Activated effector memory CD4-positive, alpha-beta T cell treated with anti-CD3 and anti-CD28 coated beads, Interleukin-2, amount 50 U/mL, for 16 hours (primary cell): Measurements from ENCODE around the gene SEC14L5.

Experiments
- DNase-seq: peaks from one replicate; pipeline ENCODE4 v3.0.0-alpha.2; 2020

Gene SEC14L5

DNA sequence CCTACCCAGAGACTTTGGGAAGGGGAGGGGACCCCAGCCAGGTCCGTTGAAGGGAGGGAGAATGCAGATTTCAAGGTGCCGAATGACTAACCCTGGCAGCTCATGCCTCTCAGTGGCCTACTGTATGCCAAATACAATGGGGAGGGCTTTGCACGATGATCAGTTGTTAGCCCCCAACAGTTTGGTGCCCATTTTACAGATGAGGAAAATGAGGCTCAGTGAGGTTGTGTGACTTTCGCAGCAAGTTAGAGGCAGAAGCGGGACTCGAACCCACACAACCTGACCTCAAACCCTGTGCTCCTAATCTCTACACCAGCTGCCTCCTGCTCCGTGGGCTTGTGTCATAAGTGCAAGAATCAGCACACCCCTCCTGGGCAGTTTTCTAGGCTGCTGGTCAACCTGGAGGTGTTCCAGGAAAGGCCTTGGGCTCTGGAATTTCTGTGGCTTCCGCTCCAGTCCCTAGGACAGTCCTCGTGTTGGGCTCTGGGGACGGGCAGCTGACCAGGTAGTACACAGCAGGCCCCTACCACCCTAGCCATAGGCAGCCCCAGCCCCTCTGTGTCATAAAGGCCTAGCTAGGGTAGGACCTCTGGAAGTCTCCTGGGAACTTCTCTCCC lies 87.5 kb downstream of the SEC14L5 start:
- DNase-seq = no peak

GRCh38 chr16:5046914-5047313 lies 88.8 kb downstream of the SEC14L5 start:
- no peak for DNase-seq

DNA sequence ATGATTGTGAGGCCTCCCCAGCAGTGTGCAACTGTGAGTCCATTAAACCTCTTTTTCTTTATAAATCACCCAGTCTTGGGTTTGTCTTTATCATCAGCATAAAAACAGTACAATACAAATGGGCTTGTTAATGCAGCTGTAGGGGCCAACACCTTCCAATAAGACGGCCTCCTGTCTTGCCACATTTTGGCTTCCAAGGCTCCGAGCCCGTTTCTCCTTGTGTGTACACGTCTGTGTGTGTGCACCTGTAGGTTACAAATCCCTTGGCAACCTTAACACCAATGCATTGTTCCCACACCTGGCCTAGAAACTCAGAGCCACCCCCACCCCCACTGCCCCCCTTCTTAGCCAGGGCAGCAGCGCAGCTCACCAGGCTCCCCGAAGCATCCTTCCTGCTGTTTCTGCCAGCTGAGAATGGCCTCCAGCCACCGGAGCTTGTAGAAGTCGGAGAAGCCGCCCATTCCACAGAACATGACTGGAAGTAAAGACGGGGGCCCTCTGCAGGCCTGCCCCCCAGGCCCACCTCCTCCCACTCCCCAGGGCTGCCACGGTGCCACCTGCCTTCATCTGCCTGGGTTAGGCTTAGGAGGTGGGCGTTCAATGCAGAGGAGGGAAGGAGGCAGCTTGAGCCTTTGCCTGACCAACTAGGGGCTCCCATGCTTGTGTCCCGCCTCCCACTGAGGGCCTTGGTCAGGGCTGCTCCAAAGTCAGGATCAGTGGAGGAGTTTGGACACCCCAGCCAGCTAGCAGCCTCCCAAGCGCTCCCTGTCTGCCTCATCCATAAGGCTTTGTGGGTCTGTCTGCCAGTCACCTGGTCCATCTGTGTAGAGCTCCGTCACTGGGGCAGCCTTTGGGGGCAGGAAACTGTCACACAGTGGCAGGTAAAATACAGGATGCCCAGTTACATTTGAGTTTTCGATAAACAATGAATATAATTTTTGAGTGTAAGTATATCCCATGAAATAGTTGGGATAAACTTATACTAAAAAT lies 97.0 kb downstream of the SEC14L5 start:
- DNase-seq = no peak

DNA sequence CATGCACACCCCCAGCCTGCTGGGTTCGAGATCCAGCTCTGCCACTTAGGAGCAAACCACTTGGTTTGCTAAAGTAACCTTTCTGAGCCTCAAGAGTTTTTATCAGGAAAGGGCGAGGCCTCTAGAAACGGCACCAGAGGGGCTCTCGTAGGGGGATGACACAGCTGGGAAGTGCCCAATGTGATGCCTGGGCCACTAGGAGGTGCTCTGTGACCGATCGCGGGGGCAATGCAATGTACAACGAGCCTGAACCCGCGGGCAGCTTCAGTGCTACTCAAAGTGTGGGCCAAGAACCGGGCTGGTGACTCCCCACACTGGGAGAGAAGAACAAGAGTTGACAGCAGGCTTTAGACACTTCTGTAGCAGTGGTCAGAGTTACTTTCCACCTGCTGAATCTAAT lies 98.2 kb downstream of the SEC14L5 start:
- peak; percentile 74 for DNase-seq

- DNase-seq = no peak
These were observed 100.3 kb downstream of the SEC14L5 start for GRCh38 chr16:5058476-5058875.

DNA sequence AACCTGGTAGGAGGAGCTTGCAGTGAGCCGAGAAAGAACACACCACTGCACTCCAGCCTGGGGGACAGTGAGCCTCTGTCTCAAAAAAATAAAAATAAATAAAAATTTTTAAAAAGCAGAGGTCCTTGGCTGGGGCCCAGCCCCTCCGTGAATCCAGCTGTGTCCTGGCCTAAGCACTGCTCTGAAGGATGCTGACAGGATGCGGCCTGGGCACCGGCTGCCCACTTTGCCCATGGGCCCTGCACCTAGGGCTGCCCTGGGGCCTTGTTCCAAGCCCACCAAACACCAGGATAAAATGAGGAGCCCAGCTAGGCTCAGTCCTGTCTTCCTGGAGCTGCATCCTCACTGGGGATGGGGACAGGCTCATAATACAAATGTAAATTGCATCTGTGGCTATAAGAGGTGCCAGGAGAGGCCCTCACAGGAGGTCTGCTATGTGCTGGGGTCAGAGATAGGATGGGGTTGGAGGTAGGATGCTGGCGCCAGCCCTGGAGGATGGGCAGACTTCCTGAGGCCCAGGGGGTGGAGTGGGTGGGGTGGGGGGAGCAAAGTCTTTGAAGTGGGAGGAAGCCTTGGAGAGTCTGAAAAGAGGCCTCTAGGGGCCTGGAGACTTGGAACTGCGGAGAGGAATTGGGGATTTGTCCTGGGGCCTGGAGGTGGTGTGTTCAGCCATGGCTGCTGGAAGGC lies 101.4 kb downstream of the SEC14L5 start:
- no peak for DNase-seq

DNA sequence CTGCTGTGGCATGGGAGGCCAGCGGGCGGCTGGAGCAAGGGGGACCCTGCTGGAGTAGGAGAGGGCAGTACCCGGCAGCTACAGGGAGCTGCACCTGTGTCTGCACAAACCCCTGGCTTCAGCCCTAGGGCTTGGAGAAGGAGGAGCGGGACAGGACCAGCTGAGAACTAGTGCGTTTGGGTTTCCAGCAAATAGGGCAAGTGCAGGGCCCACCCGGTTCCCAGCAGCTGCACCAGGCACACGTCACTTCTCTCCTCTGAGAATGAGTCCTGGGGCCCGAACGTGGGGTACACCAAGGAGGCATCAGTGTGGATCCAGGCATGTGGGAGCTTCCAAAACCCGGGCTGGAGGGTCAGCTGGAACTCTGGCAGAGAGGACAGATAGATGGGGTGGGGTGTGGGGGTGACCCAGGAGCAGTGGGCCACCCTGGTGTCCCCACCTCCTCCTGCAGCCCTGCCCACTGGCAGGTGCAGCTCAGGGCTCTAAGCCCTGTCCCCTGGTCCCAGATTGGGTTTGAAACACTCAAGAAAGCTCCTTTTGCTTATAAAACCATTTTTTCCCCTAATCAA lies 102.0 kb downstream of the SEC14L5 start:
- no peak for DNase-seq

DNA sequence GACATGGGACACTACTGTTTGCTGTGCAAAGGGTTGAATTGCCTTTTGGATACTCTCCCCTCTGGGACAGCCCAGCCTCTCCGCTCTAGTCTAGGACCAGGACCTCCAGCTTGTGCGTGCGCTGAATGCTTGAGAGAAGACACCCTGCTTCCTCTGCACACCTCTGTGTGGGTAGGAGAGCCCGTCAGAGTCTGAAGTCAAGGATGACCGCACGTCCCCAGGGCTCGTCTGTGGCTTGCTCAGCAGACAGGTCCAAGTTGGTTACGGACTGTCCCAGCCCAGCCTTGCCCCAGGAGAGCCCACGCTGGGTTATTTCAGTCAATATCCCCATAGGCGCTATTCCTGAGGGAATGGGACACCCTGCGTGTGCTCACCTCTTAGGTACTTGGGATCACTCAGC lies 103.9 kb downstream of the SEC14L5 start:
- no peak for DNase-seq

DNA sequence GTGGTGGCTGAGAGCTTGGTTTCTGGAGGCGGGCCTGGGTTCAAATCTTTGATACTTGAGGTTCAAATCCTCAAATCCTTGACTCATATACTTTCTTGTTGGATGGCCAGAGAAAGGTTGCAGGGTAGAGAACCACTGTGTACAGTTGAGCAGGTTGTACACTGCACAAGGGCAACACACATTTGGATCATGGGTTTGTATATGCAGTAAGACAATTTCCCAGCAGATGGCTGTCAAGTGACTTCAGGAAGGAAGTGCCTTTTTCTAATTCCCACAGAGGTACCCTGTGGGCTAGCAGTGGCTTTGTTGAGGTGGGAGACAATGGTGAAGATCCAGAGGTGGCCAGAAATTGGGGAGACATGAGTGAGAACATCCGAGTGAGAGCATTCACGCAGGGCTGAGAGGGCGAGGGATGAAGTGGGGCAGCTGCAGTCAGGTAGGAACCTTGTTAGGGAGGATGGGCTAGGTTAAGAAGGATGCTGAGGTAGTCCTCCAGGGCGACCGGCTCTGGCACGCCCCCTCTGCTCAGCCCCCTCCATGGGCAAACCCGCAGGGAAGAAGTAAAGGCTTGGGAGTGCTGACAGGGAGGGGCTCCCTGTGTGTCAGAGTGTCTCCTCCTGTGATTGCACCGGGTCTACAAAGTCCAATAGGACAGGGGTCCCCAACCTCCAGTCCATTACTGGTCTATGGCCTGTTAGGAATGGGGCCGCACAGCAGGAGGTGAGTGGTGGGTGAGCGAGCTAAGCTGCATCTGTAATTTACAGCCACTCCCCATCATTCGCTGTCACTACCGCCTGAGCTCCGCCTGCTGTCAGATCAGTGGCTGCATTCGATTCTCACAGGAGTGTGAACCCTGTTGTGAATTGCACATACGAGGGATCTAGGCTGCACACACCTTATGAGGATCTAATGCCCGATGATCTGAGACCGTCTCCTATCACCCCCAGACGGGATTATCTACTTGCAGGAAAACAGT lies 104.9 kb downstream of the SEC14L5 start:
- no peak for DNase-seq

GRCh38 chr16:5064915-5065314 lies 106.8 kb downstream of the SEC14L5 start:
- no peak for DNase-seq

DNA sequence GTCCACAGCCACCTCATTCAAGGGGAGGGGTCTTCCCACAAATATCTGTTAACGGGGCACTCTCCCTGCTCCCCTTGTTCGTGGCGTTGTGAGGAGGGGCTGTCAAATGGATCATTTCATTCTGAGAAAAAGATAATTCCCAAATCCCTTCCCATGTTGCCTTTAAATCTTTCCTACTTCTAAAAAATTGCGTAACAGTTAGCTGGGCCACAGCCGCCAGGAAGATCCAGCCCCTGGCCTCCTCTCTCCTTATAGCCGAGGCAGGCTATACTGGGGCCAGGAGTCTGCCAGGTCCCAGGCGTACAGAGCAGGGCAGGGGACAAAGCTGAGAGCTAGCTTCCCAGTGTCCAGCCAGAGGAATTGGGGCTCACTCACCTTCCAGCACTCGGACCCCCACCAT lies 107.2 kb downstream of the SEC14L5 start:
- DNase-seq = no peak

DNA sequence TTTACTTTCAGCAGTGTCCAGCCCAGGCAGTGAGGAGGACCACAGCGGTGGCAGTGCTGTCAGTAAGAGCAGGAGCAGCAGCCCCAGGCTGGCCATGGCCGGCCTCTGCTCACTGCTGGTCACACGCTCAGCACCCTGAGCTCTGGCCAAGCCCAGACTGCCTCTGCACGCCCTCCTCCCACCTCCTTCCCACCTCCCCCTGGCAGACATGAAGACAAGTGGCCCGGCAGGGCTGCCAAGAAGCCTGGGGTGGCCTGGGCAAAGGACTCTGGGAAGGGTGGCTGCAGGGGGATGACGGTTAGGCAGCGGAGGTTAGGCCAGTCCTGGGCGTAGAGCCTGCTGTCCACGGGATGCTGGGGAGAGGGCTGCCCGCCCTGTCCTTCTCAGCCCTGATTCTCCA lies 107.7 kb downstream of the SEC14L5 start, which contains the start of gene C16orf89:
Gene C16orf89, minus strand, starts transcription at position 144 of the 400 bp plus-strand sequence. Its CDS starts 48 bp downstream, at position 96.
- no peak for DNase-seq

DNA sequence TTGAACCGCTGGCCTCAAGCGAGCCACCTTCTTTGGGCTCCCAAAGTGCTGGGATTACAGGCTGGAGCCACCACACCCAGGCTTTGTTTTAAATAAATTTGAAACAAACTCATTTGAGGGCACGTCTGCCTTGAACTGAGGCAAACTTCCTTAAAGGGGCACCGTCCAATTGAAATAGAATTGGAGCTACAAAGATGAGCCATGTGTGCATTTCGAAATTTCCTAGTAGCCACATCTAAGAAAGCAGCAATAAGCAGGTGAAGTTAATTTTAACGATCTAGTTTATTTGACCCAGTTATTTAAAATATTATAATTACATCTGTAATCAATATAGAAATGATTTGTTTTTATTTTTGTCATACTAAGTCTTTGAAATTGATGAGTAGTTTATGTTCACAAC lies 108.4 kb downstream of the SEC14L5 start:
- no peak for DNase-seq
